ENCODE results near the gene TMPRSS13.

The TMPRSS13 gene

GRCh38 chr11:117910525-117910924 is 18.7 kb downstream of the TMPRSS13 start:
- DNase-seq: no peak

DNA sequence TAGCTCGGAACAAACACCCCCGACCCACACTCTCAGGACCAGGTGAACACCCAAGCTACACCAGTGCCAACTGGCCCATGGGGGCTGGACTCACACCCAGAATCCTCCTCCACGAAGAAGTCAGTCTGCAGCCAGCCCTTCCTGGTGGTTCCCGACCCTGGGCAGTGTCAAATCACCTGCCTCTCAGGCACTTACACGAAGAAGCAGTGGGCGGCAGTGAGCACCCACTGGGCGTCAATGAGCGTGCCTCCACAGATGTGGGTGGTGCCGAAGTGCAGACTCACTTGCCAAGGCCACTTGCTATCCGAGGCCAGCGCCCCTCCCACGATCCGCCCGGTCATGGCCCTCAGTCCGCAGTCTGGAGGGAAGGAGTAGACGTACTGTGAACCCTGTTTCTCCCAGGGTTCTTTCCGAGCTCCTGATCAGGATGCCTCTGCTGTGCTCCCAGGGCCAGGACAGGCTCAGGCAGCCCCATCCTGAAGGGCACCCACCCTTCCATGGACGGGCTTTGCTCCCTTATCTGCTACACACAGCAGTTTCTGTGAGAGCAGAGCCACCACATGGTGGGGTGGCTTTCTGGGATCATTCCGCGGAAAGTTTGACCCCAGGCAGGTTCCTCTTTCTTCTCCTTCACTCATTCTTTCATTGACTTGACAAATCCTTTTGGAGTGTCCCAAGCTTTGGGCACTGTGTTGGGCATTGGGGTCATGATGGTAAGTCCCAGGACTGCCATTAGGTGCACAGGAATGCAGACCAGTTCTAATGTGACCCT is 19.4 kb downstream of the TMPRSS13 start:
- no peak for DNase-seq

DNA sequence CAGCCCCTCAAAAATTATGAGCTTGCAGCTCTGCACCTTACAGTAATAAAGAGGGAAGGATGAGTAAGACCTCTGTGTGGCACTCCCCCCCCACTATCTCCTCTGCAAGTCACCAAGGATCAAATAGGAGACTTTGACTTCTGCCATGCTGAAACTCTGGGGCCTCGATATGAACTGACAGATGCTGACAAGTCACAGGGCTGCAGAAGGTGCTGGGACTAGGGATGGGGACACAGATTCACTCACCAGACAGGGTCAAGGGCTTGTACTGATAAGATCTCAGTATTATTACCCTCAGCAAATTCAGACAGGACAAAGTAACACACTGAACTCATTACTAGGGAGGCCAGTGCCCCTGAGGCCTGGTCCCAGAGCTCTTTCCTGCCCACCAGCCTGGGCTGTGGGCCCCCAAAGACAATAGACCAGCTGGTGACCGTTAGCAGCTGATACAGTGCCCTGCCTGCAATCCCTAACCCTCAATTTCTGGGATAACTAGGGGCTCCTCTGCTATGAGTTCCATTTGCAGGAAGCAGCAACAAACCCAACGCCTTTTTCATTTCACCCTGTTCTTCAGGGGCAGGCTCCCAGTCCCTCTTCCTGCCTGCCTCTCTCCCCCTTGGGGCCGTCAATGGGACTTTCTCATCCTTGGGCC is 20.1 kb downstream of the TMPRSS13 start:
- no peak for DNase-seq

DNA sequence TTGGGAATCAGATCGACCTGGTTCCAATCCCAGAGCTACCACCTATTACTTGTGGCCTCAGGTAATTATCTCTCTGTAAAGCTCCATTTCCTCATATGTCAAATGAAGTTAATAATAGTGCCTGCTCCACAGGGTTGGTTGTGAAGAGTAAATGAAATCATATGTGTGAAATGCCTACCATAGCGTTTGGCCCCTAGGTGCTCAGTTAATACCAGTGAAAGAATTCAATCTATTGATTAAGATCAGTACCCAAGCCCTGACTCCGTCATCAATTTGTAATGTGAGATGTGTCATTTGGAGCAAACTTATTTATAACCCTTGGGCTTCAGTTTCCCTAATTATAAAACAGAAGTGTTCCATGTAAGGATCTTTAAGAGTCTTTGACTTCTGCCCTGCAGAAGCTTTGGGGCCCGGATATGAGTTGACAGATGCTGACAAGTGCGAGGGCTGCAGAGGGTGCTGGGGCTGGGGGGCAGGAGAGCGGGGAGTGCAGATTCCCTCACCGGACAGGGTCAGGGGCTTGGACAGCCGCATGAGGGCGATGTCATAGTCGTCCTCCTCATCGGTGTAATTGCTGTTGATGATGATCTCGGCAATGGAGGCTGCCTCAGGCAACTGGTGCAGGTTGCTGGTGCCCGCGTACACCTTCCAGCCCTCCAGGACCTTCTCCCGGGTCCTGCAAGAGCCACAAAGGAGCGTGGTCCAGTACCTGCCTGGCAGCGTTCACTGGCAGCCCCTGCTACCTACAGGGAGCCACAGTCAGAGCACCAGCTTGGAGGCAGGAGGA is 20.9 kb downstream of the TMPRSS13 start:
- DNase-seq: no peak

DNA sequence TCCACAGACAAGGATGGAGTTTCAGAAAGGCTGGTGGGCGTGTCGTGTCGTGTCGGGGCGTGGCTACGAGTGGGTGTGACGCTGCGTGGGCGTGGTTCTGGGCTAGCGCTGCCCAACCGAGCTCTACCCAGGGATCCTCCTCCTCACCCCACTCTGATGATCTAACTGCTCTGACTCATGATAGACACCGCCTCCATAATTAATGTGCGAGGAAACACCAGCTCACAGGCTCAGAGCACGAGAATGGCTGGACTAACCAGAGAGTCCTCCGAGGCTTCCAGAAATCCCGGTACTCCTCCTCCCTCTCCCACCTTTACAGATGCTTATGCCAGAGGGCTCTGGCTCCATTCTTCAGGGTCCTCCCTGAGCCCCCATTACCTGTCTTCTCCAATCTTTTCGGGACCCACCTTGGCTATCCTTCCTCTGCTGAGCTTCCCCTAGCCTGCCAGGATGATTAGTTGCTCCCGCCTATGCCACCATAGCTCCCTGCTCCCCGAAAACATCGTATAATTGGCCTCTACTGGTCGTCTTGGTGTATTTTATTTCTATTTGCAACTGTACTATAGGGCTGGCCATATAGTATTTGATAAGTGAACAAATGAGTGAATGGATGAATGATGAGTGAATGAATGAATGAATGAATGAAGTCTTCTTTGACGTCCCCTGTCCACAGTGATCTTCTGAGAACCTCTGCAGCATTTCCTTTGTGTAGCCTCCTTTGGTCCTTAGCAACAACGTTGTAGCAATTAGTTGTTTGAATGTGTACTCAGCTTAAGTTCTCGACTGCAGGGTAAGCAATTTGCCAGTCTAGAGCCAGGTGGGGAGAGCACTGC is 21.7 kb downstream of the TMPRSS13 start:
- DNase-seq: peak; percentile 77

DNA sequence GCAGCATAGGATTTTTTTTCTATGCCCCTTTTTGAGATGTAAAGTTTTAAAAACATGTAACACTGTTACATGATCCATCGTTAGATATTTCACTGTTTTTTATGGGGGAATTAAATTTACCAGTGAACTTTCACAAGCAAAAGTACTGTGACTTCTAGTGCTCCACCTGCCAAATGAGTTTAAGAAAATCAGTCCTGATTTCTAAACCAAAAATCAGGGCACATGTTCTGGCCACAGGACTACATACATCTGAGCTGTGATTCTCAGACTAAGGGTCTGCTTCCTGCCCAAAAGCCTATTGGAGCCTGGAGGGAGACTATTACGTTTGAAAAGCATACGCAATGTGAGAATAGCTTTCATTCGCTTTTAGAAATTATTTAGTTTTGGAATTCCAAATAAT is 22.5 kb downstream of the TMPRSS13 start:
- DNase-seq: no peak

- no peak for DNase-seq
Measured at GRCh38 chr11:117906126-117906525, 23.1 kb downstream of the TMPRSS13 start.

GRCh38 chr11:117905524-117905923 is 23.7 kb downstream of the TMPRSS13 start:
- no peak for DNase-seq

DNA sequence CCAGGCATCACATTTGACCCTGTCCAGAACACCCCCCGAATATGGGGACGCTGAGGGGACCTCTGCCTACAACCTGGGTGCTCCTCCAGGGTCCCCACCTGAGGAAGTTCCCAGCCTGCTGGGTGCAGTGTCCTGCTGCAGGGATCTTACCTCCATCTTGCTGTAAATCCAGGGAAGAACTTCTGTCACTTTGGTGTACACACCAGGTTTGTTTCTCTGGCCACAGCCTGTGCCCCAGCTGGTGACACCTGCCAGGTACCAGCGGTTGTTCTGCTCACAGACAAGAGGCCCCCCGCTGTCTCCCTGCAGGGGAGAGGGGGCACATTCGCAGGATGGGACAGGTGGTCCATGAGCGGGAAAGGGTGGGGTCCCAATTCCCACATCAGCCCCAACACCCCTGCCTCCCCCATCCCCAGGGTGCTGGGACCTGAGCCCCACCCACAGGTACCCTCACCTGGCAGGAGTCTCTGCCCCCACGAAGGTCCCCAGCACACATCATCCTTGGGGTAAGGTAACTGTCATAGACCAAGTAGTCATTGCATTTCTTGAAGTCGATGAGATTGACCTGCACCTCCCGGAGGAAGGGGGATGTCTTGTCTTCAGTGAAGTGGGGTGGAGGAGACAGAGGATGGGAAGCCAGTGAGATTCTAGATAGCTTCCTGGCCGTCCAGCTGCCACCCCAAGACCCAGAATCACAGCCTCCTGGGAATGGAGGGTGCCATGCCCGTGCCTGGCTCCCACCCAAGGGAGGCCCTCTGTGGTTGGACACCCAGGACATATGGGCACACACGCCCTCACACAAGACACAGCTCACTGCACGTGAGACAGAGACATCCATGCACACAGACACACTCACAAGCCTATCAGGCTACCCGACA is 25.5 kb downstream of the TMPRSS13 start:
- no peak for DNase-seq

DNA sequence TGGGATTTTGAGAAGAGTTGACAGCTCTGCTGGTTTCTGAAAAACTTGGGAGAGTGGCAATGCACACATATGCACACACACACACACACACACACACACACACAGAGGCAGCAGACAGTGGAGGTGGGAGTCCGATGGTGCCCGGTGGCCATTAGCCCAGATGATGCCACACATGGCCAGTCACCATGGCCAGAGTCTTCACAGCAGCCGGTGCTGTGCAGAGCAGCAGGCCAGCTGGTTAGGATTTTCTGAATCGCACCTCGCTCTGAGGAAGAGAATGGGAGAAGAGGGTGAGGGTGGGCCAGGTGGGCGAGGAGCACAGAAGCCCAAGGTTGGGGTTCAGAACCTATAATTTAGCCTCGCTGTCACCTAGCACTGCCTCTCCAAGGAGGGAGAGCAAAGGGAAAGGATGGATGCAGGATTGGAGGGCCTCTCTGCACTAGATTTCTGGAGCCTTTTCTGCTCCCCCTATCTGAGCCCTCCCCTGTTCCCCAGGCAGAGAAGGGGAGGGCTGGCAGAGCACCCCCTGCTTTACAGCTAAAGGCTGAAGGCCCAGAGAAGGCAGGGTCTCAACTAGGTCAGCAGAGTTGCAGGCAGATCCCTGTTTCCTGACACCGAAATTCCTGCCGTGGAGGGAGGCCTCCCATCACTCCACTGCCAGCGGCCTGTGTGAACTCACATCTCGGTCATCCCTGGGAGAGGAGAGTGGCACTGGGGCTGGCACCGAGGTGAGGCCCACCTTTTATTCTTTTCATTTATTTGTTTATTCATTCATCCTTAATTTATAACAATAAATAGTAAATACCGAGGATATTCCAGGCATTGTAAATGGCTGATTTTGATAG is 27.0 kb downstream of the TMPRSS13 start:
- DNase-seq: no peak

DNA sequence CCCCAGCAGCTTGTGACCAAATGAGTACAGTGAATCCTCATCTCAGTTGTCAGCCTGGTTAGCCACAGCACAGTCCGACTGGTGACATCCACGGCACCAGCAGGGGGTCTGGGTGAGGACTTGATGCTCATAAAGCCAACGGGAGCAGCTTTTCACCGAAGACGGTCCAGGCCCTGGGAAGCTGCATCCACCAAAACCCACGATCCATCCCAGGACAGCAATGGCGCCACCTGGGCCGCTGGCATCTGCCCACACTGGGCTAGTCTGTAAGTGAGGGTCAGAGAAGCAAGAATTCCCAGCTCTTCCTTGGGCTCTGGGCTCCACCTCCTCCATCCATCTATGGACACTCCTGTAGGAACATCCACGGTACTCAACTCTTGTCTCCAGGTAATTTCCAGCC is 27.6 kb downstream of the TMPRSS13 start:
- no peak for DNase-seq

DNA sequence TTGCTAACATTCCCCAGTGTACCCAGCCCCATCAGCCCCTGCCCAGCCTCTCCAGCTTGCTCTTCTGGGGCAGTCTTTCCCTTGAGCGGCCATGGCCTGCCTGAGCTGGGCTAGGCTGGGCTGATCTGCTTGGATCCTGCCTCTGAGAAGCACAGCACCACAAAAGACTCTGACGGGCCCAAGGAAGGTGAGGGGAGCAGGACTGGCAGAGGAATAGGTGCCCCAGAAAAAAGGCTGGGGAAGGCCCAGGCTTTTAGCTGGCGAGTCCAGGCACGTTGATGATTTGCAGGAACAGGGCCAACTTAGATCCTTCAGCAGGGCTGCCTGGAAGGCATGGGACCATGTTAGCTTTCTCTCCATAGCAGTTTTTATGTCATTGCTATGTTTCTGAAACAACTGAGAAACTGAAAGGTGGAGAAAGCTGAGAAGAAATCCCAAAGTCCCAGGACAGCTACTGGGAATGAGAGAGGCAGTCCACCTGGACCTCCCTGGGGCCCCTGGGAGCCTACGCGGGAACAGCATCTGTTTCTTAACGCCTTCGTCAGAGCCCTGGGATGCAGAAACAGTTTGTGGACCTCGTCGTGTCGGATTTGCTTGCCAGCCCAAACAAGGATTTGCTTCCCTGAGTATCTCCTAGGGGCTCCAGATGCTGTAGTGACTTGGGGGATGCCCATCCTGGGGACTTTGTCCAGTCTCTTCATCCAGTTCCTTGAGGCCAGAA is 28.3 kb downstream of the TMPRSS13 start:
- DNase-seq: no peak

DNA sequence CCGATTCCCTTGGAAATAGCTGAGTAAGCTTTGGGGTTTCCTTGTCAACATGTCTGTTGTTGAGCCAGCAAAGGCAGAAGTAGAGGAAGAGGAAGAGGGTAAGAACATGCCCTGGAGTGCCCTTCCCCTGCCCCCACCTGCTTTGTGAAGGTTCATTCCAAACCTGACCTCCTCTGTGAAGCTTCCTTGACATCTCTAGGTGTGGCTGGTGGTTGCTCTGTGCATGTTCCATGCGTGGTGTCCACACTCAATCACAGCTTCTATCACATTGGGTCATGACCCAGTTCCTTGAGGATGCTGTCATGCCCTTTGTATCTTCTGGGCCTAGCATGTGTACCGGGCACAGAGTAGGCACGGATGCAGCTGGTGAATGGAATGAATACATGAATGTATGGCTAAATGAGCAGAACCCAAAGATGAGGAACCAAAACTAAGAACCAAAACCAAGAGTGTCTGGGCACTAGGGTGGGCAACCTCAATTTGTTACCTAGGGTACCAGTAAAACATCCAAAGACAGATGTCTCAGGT is 29.0 kb downstream of the TMPRSS13 start:
- DNase-seq: no peak

GRCh38 chr11:117898059-117898458 is 31.1 kb downstream of the TMPRSS13 start:
- no peak for DNase-seq

DNA sequence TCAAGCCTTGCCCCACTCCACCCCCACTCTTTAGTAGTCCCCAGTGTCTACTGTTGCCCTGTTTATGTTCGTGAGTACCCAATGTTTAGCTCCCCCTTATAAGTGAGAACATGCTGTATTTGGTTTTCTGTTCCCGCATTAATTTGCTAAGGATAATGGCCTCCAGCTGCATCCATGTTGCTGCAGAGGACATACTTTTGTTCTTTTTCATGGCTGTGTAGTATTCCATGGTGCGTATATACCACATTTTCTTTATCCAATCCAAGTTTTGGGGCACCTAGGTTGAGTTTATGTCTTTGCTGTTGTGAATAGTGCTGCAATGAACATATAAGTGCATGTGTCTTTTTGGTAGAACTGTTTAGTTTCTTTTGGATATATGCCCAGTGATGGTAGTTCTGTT is 36.6 kb downstream of the TMPRSS13 start:
- DNase-seq: no peak

DNA sequence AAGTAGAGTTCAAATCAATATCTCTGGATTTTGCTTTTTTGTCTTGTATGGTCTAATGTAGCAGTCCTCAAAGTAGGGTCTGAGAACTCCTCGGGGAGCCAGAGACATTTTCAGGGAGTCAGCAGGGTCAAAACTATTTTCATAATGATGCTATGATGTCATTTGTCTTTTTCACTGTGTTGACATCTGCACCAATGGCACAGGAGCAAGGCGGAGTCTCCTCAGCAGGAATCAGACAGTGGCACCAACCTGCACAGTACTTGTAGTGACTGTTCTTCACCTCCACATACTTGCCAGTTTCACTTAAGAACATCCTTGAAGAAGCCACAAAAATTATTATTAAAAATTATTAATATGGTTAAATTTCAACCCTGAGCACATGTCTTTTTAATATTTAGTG is 37.8 kb downstream of the TMPRSS13 start:
- DNase-seq: no peak

- DNase-seq: no peak
Measured at GRCh38 chr11:117888139-117888566, 41.0 kb downstream of the TMPRSS13 start.

DNA sequence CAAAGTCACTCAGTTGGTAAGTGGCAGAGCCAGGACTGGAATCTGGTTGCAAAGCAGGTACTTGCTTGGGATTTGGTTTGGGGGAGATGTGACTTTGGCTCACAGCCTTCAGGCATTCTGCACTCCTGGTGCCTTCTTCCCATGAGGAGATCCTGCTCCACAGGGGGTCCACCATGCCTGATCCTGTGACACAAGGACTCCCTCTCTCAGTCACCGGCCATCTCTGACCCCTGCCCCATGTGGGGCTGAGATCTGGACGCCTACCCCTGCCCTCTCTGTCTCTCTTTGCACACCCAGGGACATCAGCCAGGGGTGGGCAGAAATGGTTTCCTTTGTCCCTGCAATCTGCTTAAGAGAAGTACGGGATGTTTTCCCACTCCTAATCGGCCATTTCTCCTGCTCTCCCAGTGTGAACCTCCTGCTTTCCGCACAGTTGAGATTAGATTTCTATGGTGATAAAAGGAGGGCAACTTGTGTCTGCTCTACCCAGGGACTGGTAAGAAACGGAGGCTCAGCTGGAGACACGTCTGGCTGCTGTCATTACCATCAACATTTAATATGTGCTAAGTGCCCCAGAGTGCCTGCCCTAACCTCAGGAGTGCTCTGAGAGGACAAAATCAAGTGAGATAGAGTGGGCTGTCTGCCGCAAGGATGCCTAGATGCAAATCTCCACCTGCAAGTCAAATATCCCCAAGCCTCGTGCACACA is 41.6 kb downstream of the TMPRSS13 start:
- DNase-seq: peak; percentile 58

- DNase-seq: no peak
Measured at GRCh38 chr11:117885777-117886176, 43.4 kb downstream of the TMPRSS13 start.

Measured in NCI-H510A treated with DMSO at 0.1 percent for 48 hours (cell line).